GM21515 (cell line): ENCODE results near the gene HEMK1.

Experiments used
- ATAC-seq: cut with Tn5 transposase; IDR thresholded peaks from one replicate; pipeline ENCODE4 v1.9.1; 2021; ENCODE audit not compliant: unreplicated experiment

The HEMK1 gene

DNA sequence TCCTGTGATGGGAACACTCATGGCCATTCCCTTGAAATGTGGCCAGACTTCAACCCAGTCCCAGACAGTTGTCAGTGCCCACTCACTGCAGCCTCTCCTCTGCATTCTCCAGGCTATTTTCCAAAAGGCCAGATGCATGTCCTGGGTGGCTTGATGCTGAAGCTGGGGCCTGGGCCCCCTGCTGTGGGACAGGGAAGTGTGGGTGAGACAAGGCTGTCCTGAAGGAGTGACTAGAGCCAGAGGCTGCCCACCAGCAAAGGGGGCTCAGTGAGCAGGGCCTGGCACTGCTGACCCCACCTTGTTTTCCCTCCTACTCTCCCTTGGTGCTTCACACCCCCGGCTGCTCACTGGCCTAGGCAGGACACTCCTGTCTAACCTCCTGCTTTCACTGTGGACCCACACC is 30.4 kb downstream of the HEMK1 start:
- no peak for ATAC-seq

DNA sequence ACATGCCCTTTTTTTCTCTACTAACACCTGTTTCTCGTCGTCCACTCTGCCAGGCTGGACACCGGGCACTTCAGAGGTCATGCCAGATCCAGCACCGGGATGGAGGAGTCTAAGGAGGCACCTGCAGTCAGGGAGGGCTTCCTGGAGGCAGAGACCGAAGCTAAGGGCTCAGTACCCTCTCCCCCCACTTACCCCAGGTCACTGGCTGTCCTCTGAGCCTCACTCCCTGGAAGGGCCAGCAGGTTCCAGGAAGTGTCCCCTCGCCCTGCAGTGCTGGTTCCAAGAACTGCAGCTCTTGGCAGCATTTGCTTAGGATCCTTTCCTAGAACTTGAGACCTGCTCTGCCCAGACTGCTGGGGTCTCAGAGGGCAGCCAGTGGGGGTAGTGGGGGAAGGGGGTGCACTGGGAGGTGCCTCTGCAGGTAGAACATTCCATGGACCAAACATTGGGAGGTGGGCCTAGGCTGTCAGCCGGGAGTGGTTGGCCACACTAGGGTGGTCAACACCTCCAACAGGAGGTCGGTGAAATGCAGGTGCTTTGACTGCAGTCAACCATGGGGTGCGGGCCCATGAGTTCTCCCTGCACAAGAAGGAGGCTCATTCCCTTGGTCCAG is 30.9 kb downstream of the HEMK1 start:
- no peak for ATAC-seq

GRCh38 chr3:50600841-50601591 is 31.7 kb downstream of the HEMK1 start:
- no peak for ATAC-seq

GRCh38 chr3:50602595-50603191 is 33.4 kb downstream of the HEMK1 start:
- ATAC-seq, result no peak

DNA sequence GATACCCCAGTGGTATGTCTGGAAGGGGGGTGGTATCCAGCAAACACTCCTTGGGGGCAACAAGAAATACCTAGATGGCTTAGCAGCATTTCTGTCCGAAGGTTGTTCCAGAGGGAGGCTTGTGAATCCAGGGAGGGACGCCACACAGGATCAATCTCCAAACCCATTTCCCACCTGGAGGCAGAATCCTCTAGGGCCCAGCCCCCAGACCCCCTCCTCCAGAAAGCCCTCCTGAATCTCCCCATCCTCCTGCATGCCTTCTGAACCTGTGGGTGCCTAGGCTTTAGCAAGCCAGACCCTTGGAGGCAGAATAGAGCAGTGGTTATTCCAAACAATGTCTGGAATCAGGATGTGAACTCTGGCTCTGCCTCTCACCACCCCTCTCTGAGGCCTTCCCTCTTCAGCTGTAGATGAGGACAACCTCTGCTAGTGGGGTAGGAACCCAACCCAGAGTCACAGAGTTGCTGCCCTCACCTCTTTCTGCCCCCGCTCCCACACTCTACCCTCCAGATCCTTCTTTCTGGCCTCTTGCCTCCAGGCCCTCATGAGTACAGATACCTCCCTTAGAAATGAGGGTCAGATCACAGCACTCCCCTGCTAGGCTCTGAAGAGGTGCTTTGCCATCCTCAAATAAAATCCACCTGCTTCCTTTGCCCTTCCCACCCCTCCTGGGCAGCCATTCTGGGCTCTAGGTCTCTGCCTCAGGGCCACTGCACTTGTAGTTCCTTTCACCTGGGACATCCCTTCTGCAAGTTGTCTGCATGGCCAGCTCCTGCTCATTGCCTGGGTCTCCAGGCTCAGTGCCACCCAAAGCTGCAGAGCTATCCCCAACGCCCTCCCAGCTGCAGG is 34.2 kb downstream of the HEMK1 start:
- ATAC-seq, result no peak

GRCh38 chr3:50604110-50604621 is 34.8 kb downstream of the HEMK1 start:
- no peak for ATAC-seq

DNA sequence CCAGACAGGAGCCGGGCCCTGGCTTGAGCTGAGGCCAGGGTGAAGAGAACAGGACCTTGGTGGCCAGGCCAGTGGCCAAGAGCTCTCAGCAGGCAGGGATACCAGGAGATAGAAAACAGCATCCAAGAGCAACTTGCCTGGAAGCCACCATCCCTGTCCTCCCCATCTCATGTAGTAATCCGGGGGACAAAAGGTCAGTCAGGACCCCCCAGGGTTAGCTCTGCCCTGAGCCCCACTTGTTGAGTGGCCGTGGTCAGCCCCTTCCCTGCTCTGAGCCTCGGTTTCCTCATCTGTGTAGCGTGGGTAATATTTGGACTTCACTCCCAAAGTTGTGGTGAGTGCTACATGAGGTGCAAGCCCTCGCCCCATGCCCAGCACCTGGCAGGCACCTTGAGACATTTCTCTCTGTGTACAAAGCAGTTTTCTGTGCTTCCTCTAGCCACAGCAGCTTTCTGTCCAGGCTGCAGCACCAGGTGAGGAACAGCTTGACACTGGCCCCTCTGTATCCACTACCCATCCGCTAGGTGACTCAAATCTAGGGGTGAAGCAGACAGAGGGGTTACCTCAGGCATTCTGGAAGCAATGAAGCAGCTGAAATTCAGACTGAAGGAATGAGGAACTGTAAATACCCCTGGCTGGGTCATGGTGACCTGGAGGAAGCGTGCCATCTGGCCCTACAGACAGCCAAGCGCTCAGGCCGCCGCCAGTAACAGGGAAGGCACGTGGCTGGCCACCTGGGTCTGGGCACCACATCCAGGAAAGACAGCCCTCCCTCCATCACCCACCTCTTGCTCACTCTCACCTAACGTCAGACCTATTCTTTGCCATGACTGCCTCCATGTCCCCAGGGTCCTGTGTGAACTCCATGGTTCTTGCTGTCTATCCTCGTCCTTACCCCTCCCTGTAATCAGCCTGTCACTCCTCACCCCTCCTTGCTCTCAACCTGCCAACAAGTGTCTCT is 35.6 kb downstream of the HEMK1 start:
- ATAC-seq, result no peak

DNA sequence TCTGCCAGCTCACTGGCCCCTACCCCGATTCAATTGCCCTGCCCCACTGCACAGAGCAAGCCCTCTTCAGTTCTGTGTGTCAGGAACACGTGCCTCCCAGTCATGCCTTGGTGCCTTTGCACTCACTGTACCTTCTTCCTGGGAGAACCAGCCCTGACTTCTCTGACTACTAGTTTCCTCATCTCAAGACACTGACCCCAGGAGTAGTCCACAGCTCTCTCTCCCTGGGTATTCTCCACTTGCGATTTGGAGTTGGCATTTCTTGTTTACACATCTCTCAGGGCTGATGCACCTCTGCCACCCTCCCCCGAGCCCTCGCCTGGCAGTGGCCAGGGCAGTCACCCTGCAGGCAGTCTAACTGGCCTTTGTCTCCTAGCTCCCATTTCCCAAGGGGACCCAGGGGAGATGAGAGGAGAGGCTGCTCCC is 36.6 kb downstream of the HEMK1 start:
- no peak for ATAC-seq

DNA sequence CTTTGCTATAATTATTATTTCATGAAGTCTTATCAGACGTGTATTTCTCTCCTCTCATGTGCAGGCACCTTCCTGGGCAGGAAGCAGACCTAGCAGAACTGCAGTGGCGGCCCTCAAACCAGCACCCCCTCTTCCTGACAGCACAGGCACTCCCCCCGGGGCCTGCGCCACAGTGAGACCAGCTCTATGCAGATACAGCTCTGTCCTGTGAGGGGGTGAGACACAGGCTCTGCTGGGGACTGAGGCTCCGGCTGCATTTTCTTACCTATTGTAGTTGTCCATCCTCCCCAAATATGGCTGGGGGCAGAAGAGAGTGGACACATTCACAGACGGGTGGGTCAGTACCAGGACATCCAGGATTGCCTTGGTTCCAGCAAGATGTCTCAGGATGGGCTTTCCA is 37.3 kb downstream of the HEMK1 start:
- no peak for ATAC-seq

GRCh38 chr3:50607271-50608091 is 38.2 kb downstream of the HEMK1 start:
- ATAC-seq, result no peak

GRCh38 chr3:50608278-50608677 is 39.0 kb downstream of the HEMK1 start:
- no peak for ATAC-seq

DNA sequence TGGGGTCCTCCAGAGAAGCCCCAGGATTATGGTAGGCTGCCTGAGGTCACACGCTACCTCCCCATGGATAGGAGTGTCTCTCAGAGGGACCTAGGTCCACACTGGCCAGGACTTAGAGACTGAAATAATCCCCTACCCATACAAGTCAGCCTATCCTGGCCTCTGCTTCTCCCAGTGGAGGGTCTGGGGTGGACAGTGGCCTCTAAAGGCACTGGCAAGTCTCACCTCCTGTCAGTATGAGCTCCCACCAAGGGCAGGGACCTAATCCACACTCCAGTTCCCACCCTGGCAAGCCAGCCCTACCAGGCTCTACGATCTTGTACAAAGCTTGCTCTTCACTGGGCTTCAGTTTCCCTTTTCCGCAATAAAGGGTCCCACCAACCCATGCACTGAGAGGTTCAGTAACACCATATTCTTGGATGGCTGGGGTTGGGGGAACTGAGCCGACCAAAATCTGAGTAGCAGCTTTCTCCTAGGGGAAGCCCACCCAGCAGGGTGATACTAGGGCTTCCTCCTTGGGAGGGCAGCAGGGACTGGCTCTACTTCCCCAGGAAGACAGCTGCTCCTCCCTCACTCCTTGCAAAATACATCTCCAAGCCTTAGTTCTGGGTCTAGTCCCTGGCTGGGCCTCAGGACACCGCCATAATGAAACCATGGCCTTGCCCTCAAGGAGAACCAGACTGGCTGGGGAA is 39.9 kb downstream of the HEMK1 start:
- ATAC-seq, result no peak

- no peak for ATAC-seq
Measured at GRCh38 chr3:50609763-50610085, 40.4 kb downstream of the HEMK1 start.

DNA sequence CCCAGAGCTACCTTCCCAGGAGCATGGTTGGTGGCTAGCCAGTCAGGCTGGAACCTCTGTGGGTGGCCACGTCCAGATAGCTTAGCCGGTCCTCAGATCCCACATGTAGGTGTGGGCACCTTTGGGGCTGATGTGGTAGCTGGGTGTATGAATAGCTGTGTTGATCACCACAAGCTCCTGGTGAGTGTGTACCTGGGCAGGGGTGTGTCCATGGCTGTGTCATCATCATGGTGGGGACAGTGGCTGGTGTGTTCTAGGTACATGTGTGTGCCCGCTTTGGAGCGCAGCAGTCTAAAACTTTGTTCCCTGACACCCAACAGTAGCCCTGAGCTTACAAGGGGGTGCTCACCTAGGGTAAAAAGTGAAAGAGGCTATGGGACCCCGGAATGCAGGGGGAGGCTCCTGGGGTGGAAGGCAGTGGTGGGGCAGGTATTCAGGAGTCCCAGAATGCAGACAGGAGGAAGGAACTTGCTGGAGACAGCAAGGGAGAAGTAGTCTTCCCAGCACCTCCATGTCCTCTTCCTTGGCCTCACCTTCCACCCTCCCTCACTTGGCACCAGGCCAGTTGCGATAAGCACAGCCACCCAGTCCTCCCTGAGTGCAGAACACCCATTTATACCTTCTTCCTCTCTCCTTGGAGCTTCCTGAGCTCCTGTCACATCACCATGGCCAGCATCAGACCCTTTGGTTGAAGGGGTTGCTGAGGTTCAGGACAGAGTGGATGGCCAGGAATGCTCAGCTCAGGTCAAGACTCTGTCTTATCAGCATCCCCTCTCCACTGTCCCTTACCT is 41.1 kb downstream of the HEMK1 start:
- no peak for ATAC-seq

GRCh38 chr3:50610992-50611463 is 41.7 kb downstream of the HEMK1 start:
- ATAC-seq, result no peak

DNA sequence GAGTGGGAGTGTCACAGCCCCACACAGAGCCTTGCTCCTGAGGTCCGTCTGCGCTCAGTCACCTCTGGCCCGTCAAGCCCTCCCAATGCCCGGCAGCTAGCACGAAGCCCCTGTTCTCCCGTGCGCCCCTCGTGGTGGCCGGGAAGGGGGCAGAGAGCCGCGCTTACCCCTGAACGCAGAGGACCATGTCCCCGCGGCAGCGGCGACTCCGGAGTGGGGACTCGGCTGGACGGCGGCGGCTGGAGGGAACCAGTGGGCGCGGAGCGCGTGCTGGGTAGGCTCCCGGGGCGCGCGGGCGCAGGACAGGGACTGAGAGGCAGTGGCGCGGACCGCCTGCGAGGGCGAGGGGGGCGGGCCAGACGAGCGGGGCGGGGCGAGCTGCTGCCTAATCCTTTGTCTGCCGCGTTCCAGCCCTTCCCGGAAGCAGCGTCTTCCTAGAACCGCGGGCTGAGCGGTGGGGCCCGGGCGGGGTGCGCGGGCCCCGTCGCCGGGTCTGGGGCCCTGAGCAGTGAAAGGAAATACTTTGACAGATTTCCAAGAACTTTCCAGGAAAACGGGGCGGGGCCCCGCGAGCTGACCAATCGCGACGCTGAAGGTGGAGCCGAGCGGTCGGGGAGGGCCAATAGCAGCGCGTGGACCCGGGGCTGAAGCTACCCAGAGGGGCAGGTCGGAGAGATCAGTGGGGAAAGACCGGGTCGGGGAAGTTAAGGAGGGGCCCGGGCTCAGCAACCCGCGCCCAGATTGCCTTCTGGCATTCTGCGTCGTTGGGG is 42.3 kb downstream of the HEMK1 start, which contains the start of gene CISH:
TSS of gene CISH (minus strand) at position 311 of the 770 bp plus-strand sequence. CDS start at position 187, 124 bp downstream.
- ATAC-seq, result peak; percentile 67
